K562 (cell line): Measurements from ENCODE around the gene SKIL. TPM values are rescaled to one million over a fixed set of nuclear protein-coding genes. Genes with fewer than 3 reads are reported as not detected.

Experiments
- ARID3A ChIP-seq: IDR thresholded peaks from 2 replicates; pipeline ENCODE4 v1.6.1; 2012; ENCODE audit warnings: low read depth, low read length, improper control_type of control experiment, borderline replicate concordance
- HBP1 ChIP-seq: fragments of 450-650 bp; formaldehyde crosslinking; IDR thresholded peaks from 2 replicates; pipeline ENCODE4 v1.4.0; 2022; ENCODE audit warnings: missing genetic modification characterization
- MAZ ChIP-seq, 2 experiments: fragments of 450-650 bp in 1 of 2; sonication (generic) in 1 of 2; formaldehyde crosslinking; IDR thresholded peaks in 1 of 2; conservative IDR thresholded peaks in 1 of 2; 2 replicates each; pipeline versions ENCODE4 v1.4.0 to v1.5.0; 2020; ENCODE audit warnings: mild to moderate bottlenecking in 1 of 2, missing genetic modification reagents in 1 of 2
- MECOM ChIP-seq: fragments of 250-450 bp; sonication (Bioruptor Pico); IDR thresholded peaks from 2 replicates; pipeline ENCODE4 v1.8.0; 2022; ENCODE audit warnings: inconsistent platforms
- MTF1 ChIP-seq: fragments of 250-450 bp; sonication (Bioruptor Pico); IDR thresholded peaks from 2 replicates; pipeline ENCODE4 v1.9.0; 2021; ENCODE audit warnings: moderate library complexity, mild to moderate bottlenecking, inconsistent platforms, borderline replicate concordance
- PML ChIP-seq: IDR thresholded peaks from 2 replicates; pipeline ENCODE4 v1.6.1; 2012; ENCODE audit warnings: low read length, inconsistent platforms
- RBM22 ChIP-seq: fragments of 200-400 bp; formaldehyde crosslinking; IDR thresholded peaks from 2 replicates; pipeline ENCODE4 v1.6.1; 2018; ENCODE audit warnings: low read length, low read depth; ENCODE audit not compliant: poor library complexity, severe bottlenecking
- USF2 ChIP-seq: sonication (generic); formaldehyde crosslinking; IDR thresholded peaks from 2 replicates; pipeline ENCODE4 v1.5.0; 2020; ENCODE audit warnings: missing genetic modification reagents
- ZBTB40 ChIP-seq, 2 experiments: fragments of 450-650 bp in 1 of 2; sonication (generic) in 1 of 2; formaldehyde crosslinking in 1 of 2; IDR thresholded peaks; 2 replicates each; pipeline versions ENCODE4 v1.7.1 to v1.9.0; 2016 to 2022; ENCODE audit warnings: inconsistent platforms in 1 of 2, mild to moderate bottlenecking in 1 of 2, missing genetic modification reagents in 1 of 2
- ZFP30 ChIP-seq: fragments of 250-450 bp; sonication (Bioruptor Pico); IDR thresholded peaks from 2 replicates; pipeline ENCODE4 v1.8.0; 2022; ENCODE audit warnings: moderate library complexity, mild to moderate bottlenecking, inconsistent platforms, borderline replicate concordance
- ZFPM2 ChIP-seq: fragments of 250-450 bp; sonication (Bioruptor Pico); IDR thresholded peaks from 2 replicates; pipeline ENCODE4 v1.5.1; 2022; ENCODE audit warnings: mild to moderate bottlenecking
- ZKSCAN3 ChIP-seq: fragments of 250-450 bp; sonication (Bioruptor Pico); IDR thresholded peaks from 2 replicates; pipeline ENCODE4 v1.4.0; 2020
- ZNF696 ChIP-seq: fragments of 250-450 bp; sonication (Bioruptor Pico); conservative IDR thresholded peaks from 2 replicates; pipeline ENCODE4 v1.4.0; 2020; ENCODE audit warnings: mild to moderate bottlenecking, moderate library complexity
- polyA plus RNA-seq, 8 experiments: library from polyadenylated mRNA; depleted of rRNA in 4 of 8; stranded (reverse) in 5 of 8; unstranded in 3 of 8; fragments of >200 nt; fragmentation: Nextera tagmentation in 2 of 8; fragmentation: Illumina TruSeq in 1 of 8; extraction: Ambion mirVana in 2 of 8; extraction: Trizol in 1 of 8; gene quantifications; 2 replicates each; pipeline versions ENCODE4 v1.2.1 to v1.2.3, GENCODE V29; 2011 to 2014; ENCODE audit warnings: inconsistent platforms in 1 of 8, missing spikeins in 1 of 8
- total RNA-seq, 7 experiments: library from RNA; depleted of rRNA in 6 of 7; stranded (reverse); fragments of >200 nt in 6 of 7; fragmentation: Illumina TruSeq in 2 of 7; extraction: Trizol in 2 of 7; gene quantifications; 2 replicates each; pipeline versions ENCODE4 v1.2.1 to v1.2.3, GENCODE V29; 2011 to 2021; ENCODE audit warnings: low replicate concordance in 1 of 7

The SKIL gene
- total and polyA plus RNA-seq, 9 of the 15 experiments (the other 6 are each of a cell fraction or from before 2014, with no cell fraction given): 4.3 to 19.1 (median 9.7) TPM

DNA sequence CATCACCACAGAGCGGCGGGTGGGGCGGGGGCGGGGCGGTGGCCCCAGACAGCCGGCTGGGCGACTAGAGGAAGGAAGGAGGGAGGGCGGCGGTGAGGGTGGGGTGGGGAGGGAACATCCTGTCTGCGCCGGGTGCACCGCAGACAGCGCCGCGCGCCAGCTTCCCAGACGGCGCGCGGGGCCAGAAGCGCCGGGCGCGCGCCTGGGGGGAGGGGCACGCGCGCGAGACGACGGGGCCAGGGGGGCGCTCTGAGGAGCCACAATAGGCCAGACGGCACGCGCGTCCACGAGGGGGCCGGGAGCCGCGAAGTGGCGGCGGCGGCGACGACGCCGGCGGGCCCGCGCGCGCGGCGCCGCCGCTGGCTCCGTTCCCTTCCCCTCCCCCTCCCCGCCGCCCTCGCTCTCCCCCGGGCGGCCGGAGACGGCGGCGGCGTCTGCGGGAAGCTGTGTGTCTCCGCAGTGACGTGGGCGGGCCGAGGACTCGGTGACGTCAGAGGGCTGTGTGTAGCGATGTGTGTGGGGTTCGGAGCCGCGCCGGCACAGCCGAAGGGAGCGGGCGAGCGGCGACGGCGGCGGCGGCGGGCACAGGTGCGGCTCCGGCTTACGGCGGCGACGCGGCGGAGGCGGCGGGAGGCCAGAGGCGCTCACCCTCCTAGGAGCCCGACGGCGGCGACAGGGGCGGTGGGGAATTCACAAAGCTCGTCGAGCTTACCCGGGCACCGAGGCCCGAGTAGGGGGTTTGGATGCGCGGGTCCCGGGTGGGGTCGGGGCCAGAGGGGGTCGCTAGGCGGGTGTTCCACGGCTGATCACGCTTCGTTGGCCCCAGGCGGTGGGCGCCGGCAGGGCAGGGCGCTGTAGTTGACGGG is at the start of gene SKIL (continued):
- TF ChIP-seq ZBTB40 (IDR thresholded peaks at IDR 0.05): no peak
- no peak for TF ChIP-seq ZBTB40 (CRISPR knock-in tag; IDR thresholded peaks at IDR 0.05)
- TF ChIP-seq ZFP30 (CRISPR knock-in tag): no peak
- TF ChIP-seq ARID3A: no peak
- no peak for TF ChIP-seq HBP1 (CRISPR knock-in tag)
- peak; percentile 16 to 38; a peak in 3 of 4 replicates for TF ChIP-seq MAZ (CRISPR knock-in tag; conservative IDR thresholded peaks at IDR 0.05 in 1 of 2, IDR thresholded peaks at IDR 0.05 in 1 of 2)
- TF ChIP-seq ZKSCAN3 (CRISPR knock-in tag): no peak
- TF ChIP-seq ZFPM2 (CRISPR knock-in tag): no peak
- no peak for TF ChIP-seq MECOM (CRISPR knock-in tag)
- TF ChIP-seq MTF1: no peak
- no peak for TF ChIP-seq PML
- no peak for TF ChIP-seq USF2 (CRISPR knock-in tag)
- no peak for TF ChIP-seq ZNF696
- TF ChIP-seq RBM22: no peak
